GM06990 (cell line): ENCODE data around the gene TRH.

ENCODE experiments used
- DNase-seq: peaks from one replicate; pipeline ENCODE4 v3.0.0-alpha.2; 2011; ENCODE audit not compliant: insufficient read length; ENCODE audit errors: extremely low read depth
- H3K27me3 ChIP-seq: replicated peaks from 2 replicates; pipeline ENCODE4 v1.6.0; 2011; ENCODE audit warnings: low read length; ENCODE audit not compliant: control insufficient read depth, insufficient read depth
- H3K36me3 ChIP-seq: 2 replicates; pipeline ENCODE4 v1.5.1; 2011; ENCODE audit warnings: low read length; ENCODE audit not compliant: control insufficient read depth, insufficient read depth
- H3K4me3 ChIP-seq: replicated peaks from 2 replicates; pipeline ENCODE4 v1.5.1; 2011; ENCODE audit warnings: low read depth, mild to moderate bottlenecking, control low read depth, low read length
- CTCF ChIP-seq: IDR thresholded peaks from 2 replicates; pipeline ENCODE4 v1.5.1; 2011; ENCODE audit warnings: low read length, control low read depth, mild to moderate bottlenecking, inconsistent platforms; ENCODE audit not compliant: insufficient read depth, poor library complexity, severe bottlenecking

Gene TRH

GRCh38 chr3:129936757-129937156 is 37.8 kb upstream of the TRH start:
- Histone ChIP-seq H3K36me3 (no peaks in the 10 kb centered on the region), H3K4me3 (no peak overlapping the region), H3K27me3 (no peaks in the 10 kb centered on the region)
- TF ChIP-seq CTCF = no peak
- DNase-seq = no peak

- no peak for DNase-seq
- Histone ChIP-seq H3K4me3 (no peak overlapping the region), H3K36me3 (no peaks in the 10 kb centered on the region), H3K27me3 (no peaks in the 10 kb centered on the region; the same call in 1 of the 2 replicates)
- no peak for TF ChIP-seq CTCF
Measured at GRCh38 chr3:129937717-129938116, 36.8 kb upstream of the TRH start.

GRCh38 chr3:129938140-129938930 is 36.2 kb upstream of the TRH start:
- no peak overlapping the region for H3K4me3 ChIP-seq
- no peaks in the 10 kb centered on the region for H3K36me3 ChIP-seq
- DNase-seq = no peak
- no peaks in the 10 kb centered on the region; the same call in 1 of the 2 replicates for H3K27me3 ChIP-seq
- peak; percentile 15 for TF ChIP-seq CTCF

GRCh38 chr3:129940086-129940485 is 34.4 kb upstream of the TRH start:
- TF ChIP-seq CTCF = no peak
- no peaks in the 10 kb centered on the region for H3K36me3 ChIP-seq
- DNase-seq = no peak
- no peak overlapping the region for H3K4me3 ChIP-seq
- H3K27me3 ChIP-seq = no peaks in the 10 kb centered on the region; the same call in 1 of the 2 replicates

GRCh38 chr3:129942296-129942695 is 32.2 kb upstream of the TRH start:
- Histone ChIP-seq H3K27me3 (no peaks in the 10 kb centered on the region; the same call in 1 of the 2 replicates), H3K4me3 (no peak overlapping the region), H3K36me3 (no peaks in the 10 kb centered on the region)
- TF ChIP-seq CTCF = peak; percentile 71
- peak; percentile 23 for DNase-seq
